Stimulated activated CD8-positive, alpha-beta memory T cell treated with anti-CD3 and anti-CD28 coated beads, Interleukin-7, amount 100 ng/mL, for 1 hour (primary cell): ENCODE measurements around the gene SCPEP1.
"Not testable (repeated sequence)": the region's sequence is repeated elsewhere in the genome, so short reads cannot be mapped to it uniquely, and the experiment has no call there.

Experiments
- DNase-seq, 2 donors: peaks; one replicate each; pipeline ENCODE4 v3.0.0-alpha.2; 2020; ENCODE audit warnings: low read depth in 2 of 2

SCPEP1 gene

DNA sequence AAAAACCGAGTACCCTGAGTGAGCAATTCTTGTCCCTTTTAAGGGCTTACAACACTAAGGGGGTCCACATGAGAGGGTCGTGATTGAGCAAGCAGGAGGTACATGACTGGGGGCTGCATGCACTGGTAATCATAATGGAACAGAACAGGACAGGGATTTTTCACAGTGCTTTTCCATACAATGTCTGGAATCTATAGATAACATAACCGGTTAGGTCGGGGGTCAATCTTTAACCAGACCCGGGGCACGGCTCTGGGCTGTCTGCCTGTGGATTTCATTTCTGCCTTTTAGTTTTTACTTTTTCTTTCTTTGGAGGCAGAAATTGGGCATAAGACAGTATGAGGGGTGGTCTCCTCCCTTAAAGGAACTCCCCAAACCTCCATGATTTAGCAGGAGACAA lies 12.2 kb upstream of the SCPEP1 start:
- DNase-seq: not testable (repeated sequence)

DNA sequence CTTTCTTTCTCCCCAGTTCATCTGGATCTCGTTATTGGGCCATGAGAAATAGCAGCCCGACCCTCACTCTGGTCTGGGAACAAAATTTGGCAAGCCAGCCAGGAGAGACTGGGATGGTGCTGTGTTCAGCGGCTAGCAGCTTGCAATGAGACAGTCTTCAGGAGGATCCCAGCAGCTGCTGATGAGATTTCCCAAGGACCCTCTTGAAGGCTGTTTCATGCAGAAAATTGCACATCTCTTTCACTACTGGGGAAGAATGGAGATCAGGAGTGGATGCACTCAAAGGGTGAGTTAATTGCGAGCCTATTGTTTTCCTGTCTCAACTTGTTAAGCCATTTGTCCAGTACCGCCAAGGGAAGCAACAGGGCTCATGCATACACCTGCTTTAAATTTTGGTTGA lies 11.6 kb upstream of the SCPEP1 start:
- no peak for DNase-seq

DNA sequence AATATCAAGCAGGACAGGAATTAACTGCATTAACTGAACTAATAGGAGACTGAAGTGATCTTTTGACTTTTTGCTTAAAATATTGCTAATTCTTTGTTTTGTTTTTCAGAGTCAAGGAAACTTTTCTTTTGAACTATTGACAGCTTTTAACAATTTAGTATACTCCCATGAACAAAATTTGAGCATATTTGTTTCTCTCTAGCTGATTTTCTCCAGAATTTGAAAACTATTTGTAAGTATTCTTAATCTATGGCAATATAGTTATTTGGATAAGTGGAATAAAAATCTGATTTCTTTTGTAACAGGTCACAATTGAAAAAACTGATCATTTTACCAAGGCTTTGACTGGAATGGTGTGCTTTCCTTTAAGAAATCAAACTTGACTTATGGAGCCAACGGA lies 7.0 kb upstream of the SCPEP1 start:
- no peak for DNase-seq

DNA sequence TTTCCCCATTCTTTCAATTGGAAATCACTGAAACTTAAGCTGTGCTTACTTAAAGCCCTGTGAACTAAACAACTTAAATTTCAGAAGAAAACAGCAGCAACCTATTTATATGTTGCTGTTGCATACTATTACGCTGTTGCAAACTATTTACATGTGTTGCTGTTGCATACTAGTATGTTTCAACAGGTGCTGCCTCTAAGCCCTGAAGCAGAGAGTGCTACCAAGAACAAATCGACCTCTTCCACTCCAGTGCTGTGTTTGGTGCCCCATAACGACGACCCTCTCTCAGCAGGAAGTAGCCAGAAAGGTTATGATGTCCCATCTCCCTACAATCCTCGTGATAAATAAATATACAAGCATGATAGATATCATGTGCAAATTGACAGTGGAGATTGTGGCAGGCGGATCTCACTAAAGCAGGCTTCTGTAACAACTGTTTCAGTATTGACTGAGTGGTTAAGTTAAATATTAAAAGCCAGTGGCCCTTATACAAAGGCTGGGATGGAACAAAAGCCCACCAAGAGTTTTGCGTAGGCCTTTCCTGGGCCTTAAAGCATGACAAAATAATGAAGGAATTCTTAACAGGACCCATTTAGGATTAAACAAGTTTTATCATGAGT lies 5.7 kb upstream of the SCPEP1 start:
- no peak for DNase-seq

DNA sequence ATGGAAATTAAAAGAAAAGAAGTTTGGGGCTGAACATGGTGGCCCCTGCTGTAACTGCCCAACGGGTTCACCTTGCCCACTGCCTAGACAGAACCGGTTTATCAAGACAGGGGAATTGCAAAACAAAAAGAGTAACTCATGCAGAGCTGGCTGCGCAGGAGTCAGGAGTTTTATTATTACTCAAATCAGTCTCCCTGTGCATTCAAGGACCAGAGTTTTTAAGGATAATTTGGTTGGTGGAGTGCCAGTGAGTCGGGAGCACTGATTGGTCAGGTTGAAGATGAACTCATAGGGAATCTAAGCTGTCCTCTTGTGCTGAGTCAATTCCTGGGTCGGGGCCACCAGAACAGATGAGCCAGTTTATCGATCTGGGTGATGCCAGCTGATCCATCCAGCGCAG lies 4.4 kb upstream of the SCPEP1 start:
- no peak for DNase-seq

DNA sequence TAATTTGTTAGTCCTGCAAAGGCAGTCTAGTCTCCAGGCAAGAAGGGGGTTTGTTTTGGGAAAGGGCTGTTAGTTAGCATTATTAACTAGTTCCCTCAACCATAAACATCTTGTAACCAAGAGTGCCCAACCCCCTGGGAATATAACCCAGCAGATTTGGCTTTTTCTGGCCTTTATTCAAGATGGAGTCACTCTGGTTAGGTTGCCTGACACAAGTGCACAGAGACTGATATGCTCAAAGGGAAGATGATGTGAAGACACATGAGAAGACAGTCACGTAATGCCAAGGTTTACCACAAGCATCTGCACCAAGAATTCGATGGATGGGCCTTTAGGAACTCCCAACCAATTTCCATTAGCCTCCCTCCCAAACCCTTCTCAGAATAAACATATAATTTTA lies 3.9 kb upstream of the SCPEP1 start:
- DNase-seq: no peak

DNA sequence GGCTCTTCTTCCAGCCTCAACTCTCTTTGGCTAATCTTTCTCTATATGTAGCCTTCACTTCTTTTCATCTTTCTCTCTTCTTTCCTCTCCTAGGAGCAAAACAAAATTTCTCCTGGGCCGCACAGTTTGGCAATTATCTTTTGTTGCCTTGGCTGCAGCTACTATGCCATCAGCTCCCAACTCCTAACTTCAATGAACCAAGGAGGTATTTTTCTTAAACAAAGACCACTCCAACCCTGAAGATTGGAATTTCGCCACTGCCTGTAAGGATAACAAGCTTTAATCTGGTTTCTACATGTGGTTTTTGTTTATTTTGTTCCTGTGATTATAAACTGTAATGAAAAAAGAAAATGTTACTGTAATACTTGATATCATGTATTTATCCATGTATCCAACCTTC lies 2.3 kb upstream of the SCPEP1 start:
- DNase-seq: no peak

DNA sequence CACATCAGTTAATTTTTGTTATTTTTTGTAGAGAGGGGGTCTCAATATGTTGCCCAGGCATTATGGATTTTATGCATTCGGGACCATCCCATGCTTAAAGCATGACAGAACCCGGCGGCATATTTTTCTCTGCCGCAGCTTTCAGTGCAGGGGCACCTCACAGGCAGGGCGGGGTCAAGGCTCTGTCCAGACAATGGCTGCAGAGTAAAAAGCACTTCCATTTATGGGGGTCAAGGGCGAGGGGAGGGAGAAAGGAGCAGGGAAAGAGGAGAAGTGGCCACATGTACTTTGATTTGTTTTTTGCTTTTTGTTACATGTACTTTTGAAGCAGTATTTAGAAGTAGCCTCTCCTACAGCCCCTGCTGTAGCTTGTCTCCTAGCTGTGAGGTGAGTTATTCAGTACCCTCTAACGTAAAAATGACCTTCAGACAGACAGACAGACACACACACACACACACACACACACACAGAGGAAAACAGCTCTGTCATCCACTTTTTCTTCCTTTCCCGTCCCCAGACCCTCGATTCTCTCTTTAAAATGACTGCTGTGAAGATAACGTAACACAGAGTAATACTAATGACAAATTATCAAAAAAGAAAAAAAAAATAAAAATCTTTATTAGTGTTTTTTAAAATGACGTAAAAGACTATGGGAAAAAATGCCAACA lies 856 bp upstream of the SCPEP1 start:
- DNase-seq: no peak

DNA sequence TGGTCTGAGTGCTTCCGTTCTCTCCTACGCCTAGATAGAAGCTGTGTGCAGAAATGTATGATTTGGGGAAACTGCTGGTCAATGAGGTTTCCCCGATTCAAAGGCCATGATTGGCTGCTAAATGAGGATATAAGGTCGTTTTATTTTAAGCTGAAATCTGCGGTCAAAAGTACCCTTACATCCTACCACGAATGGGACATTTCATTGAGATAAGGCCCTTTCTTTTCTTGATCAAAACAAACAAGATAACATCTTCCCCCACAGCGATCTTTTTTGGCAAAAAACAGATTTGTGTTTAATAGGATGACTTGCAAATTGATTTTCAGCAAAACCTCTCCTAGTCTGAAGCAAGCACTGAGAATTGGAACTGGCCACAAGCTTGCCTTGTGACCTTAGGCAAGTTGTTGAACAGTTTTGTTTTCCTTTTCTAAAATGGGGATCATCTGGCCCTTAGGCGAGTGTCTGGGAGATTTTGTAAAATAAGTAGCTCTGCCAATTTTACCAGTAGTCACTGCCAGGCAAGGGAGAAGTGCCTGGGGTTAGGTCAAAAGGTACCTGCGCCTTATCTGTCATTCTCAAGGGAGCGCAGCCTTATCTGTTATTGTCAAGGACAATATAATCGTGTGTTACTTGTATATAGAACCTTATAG lies 635 bp downstream of the SCPEP1 start:
- DNase-seq: no peak

DNA sequence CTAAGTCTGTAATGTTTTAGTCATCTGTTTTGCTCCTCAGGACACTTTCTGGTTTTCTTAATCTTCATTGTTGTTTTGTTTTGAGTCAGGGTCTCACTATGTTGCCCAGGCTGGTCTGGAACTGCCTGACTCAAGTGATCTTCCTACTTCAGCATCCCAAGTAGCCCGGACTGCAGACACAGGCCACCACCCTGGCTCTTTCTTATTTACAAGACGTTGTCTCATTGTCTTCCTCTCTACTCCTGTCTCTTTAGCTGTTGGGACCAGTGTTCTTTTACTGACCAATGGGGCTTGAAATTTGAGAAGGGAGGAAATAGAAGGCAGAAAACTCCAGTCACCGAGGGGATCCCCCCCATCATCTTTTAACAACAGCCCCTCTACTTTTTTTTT lies 1.2 kb downstream of the SCPEP1 start:
- no peak for DNase-seq

DNA sequence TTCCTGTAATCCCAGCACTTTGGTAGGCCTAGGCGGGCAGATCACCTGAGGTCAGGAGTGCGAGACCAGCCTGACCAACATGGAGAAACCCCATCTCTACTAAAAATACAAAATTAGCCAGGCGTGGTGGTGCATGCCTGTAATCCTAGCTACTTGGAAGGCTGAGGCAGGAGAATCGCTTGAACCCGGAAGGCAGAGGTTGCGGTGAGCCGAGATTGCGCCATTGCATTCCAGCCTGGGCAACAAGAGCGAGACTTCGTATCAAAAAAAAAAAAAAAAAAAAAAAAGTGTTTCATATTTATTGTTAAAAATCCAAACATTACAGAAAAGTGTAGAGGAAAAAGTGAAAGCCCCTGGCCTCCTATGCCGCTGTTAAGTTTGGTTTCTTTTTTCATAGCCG lies 2.6 kb downstream of the SCPEP1 start:
- not testable (repeated sequence) for DNase-seq

DNA sequence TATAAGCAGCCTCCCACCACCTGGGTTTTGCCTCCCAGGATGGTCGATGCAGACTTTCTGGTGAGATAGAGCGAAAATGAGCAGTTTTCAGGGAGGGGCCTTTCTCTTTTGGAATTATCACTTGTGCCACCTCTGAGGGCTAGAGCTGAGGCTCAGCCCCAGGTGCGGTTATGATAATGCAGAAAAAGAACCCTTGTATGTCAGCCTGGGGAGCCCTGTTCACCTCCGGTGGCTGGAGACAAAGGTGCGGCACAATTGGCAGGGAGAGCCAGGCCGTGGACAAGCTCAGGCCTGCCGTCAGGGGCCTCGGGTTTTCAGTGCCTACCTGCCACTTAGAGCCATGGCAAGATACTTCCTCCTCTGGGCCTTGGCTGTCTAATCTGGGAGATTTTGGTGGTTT lies 4.4 kb downstream of the SCPEP1 start:
- DNase-seq: no peak

DNA sequence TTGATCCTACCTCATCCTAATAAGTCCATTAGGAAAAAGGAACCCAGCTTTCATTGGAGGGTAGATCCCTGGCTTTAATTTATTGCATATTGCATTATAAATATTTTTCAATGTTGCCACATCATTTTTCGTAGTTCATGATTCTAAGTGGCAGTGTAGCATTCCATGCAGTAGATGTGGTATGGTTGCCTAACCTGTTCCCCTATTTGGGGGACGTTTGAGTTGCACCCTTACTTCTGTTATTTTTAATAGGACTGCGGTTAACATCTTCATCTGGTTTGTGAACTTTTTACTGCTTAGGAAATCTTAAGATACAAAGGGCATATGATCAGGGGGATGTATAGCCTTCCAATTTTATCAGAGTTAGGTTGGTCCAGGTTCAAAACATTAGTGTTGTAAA lies 5.4 kb downstream of the SCPEP1 start:
- no peak for DNase-seq

DNA sequence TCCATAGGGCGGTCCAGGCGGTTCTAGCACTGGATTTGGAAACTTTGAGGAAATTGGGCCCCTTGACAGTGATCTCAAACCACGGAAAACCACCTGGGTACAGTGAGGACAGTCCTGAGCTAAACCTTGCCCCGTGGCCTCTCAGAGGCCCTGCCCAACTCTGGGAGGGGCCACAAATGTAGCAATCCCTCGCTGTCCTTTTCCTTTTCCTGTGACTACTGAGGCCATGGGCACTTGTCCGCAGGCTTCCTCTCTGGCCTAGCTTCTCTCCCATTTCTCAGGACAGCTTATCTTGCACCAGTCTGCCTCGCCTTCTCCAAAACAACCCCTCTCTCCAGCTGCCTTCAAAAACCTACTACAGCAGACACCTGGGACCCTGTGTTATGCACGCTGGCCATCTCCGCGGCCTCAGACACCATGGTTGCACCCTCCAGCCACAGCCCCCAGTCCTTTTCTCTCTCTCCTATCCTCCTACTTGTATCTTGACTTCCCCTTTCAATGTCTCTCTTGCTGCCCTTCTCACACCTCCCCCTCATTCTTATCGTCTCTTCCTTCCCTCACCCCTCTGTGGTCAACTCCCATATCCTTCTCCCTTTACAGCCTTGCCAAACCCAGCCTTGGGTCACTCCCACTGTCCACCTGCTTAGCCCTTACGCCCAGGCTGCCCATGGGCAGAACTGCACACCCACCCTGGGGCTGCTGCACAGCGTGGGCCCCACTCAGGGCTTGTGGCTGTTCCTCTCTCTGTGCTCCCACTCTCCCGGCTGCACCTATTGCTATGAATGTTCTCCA lies 7.6 kb downstream of the SCPEP1 start:
- DNase-seq: no peak

DNA sequence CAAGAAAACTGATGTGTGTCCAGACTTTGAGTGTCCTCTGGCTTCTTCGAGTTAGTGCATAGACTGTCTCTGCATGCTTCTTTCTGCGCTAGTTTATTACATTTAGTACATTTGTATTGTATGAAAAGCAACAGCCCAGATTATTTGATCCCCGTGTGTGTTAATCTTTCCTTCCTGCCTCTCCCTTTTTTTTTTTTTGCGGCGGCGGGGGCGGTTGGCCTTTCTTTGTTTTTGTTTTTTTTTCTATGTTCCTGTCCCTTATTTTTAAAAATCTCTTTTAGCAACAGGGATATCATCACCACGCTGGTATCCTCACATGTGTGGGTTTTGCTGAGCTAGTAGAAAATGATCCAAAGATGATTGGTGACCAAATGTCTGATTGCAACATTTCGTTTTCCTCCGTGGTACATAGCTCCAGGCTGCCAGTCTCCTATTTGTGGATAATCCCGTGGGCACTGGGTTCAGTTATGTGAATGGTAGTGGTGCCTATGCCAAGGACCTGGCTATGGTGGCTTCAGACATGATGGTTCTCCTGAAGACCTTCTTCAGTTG lies 9.4 kb downstream of the SCPEP1 start:
- DNase-seq: no peak

DNA sequence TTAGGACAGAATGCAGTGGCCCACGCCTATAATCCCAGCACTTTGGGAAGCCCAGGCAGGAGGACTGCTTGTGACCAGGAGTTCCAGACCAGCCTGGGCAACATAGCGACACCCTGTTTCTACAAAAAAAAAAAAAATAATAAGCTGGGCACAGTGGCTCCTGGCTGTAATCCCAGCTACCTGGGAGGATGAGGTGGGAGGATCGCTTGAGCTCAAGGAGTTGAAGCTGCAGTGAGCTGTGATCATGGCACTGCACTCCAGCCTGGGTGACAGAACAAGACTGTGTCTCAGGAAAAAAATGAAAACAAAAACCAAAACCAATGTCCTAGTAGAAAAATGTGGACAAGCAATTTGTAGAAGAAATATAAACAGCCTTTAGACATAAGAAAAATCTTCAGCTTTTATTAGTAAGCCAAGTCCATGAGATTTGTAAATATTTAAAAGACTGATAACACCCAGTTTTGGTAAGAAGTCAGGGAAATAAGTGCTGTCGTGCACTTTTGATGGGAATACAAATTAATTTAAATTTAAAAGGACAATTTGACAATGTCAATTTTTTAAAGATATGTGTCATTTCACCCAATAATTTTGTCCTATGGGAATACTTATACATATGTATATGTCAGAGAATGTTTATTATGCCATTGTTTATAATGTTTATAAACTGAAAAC lies 11.1 kb downstream of the SCPEP1 start:
- DNase-seq: no peak

DNA sequence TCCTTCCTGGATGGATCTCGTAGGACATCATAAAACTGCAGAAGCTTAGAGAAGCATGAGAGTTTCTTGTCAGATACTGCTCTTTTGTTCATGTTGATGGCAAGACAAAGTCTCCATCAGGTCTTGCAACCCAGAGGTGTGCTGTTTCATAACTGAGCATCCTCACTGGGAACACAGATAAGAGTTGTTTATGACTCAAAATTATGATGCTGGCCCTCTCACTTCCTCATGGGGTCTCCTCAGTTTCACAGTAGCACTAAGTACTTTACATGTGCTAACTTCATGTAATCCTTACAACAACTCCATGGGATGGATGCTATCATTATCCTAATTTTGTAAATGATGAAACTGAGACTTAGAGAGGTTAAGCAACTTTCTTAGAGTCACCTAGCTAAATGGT lies 14.4 kb downstream of the SCPEP1 start:
- DNase-seq: no peak

DNA sequence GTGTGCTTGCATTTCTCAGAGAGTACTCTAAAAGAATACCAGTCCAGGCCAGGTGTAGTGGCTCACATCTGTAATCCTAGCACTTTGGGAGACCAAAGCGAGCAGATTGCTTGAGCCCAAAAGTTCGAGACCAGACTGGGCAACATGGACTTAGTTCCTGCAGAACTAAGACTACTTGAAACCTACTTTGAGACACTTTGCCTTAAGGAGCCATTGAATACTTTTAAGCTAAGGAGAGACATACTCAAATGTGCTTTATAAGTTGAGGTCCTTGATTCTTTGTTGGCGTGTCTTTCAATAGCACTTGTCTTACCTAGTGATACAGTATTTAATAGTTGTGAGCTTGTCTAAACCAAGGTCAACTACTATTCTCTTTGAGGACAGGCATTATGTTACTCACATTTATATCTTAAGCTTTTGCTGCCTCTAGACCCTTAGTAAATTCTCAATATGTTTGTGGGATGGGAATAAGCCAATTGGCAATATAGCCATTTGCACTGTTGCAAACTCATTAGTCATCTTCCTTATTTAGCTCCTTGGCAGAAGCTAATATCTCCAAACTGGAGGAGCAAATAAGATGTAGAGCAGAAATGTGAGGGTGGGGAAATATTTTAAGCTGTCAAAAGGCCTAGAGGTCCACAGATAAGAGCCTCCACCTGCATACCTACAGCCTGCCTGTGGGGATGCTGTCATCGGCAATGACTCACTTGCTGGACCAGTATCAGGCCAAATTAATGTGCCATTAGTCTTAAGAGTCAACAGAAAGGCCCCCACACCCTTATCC lies 16.3 kb downstream of the SCPEP1 start:
- DNase-seq: no peak

DNA sequence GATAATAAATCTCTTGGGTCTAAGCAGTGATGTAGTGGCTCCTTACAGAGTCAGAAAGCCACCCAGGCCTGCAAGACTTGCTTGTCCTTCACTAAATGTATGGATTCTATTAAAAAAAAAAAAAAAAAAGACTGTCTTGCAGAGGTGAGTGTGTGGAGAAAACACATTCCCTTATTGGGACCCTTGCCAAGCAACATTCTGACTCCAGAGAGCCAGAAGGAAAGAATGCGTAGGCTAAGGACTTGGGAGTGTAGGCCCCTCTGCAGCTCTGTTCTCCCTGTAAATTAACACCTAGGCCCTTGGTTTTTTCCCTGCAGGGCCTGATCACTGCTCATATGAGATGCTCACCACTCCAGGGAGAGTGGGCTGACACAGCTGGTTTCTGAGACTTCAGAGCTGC lies 17.8 kb downstream of the SCPEP1 start:
- no peak for DNase-seq

DNA sequence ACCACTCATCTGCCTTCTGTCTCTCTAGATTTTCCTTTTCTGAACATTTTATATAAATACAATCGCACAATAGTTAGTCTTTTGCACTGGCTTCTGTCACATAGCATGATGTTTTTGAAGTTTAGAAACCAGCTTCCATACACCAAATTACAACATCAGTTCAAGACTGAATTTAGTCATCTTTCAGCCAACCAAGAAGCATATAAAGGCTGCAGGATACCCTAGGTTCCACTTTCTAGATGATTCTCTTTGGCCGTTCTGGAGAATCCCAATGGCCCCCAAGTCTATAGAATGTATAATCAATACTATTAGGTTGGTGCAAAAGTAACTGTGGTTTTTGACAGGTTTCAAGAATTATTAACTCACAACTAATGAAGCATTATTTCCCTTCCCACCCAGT lies 19.4 kb downstream of the SCPEP1 start:
- no peak for DNase-seq

DNA sequence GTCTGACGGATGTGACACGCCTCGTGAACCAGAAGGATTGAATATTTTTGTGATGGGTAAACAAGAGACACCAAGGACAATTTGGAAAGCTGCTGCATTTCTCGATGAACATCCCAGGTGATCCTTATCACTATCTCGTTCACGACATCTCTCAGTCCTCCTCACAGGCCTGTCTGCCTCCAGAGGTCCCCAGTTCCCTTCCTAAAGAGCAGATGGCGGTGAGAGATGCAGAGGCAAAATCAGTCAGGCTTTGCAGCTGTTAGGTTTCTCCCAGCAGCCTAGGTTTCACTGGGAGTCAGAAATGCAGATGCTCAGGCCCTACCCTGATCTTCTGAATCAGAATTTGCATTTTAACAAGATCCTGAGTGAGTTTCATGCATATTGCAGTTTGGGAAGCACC lies 23.6 kb downstream of the SCPEP1 start:
- DNase-seq: no peak
